ENCODE results near the gene CELA2A.

The CELA2A gene

DNA sequence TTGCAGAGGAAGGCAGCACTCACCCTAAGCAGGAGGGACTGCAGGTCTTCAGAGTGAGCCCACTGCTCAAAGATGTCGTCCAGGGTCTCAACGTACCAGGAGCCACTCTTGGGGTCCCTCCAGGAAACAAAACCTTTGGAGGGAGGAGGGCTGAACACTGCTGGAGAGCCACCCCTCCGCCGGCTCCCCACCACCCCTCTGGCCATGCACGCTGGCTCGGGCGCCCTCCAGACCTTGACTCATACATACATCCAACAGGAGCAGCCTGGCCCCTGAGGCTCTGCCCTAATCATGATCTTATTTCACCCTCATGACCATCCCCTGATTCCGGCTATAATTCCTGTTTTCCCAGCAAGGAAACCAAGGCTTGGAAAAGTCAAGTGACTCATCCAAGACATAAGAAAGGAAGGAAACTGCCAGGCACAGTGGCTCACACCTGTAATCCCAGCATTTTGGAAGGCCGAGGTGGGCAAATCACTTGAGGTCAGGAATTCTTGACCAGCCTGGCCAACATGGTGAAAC, 37.4 kb downstream of the CELA2A start:
- Histone ChIP-seq H3K36me3 (ENCODE audit: control insufficient read depth, insufficient read depth, low read length) (peaks cover 3% of the 10 kb centered on the region), H3K4me3 (ENCODE audit: insufficient read depth, low read depth, low read length) (no peak overlapping the region), H3K4me1 (ENCODE audit: control insufficient read depth, insufficient read depth, low read length) (no peaks in the 10 kb centered on the region), H3K9me3 (ENCODE audit: control insufficient read depth, low read length) (no peaks in the 10 kb centered on the region), H3K27me3 (ENCODE audit: control insufficient read depth, insufficient read depth, low read length, poor library complexity, severe bottlenecking) (no peaks in the 10 kb centered on the region), H3K27ac (ENCODE audit: insufficient read depth, low read depth, low read length, poor library complexity, severe bottlenecking) (no peak overlapping the region)
- 92% methylated on average over 9 of the region's 9 CpGs for WGBS, 2 experiments

DNA sequence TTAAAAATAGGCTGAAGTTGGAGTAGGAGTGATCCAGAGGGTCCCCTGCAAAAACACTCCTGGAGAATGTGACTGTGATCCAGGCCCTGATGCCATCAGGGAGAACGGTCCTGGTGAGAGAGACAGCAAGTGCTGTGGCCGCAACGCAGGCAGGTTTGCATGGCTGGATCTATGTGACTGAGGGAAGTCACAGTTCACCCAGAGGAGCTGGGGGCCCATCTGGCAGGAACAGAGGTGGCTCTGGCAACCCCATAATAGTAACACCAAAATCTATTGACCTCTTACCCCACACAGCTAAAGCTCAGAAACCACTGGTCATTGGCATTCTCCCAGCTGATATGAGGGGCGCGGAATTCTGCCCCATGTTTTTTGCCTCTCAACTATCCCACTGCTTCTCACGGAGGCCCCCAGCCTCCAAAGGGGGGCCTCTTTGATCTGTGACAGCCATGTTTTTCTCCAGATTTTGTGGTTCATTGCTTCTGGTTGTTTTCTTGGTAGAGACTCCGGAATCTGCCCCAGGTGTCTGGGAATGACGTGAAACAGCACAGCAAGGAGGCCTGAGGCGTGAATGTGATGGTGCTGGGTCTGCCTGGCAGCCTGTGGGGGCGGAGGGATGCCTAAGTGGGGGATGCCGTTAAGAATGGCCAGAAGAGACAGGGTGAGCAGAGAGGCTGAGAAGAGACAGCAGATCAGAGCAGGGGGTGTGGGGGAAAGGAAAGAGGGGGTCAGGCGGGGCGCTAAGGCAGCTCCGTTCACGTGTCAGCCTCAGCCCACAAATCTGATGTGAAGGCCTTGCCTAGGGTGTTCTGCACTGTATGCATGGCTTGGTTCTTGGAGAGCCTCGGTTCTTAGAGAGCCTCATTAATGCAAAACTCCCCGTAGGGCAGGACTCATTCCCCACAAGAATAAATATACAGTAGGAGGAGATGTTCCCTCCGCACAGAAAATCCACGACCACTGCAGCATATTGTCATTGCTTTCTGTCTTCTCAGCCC, 43.9 kb downstream of the CELA2A start:
- Histone ChIP-seq H3K4me3 (ENCODE audit: insufficient read depth, low read depth, low read length) (no peak overlapping the region), H3K36me3 (ENCODE audit: control insufficient read depth, insufficient read depth, low read length) (no peaks in the 10 kb centered on the region), H3K4me1 (ENCODE audit: control insufficient read depth, insufficient read depth, low read length) (peaks cover 7% of the 10 kb centered on the region), H3K9me3 (ENCODE audit: control insufficient read depth, low read length) (no peaks in the 10 kb centered on the region), H3K27ac (ENCODE audit: insufficient read depth, low read depth, low read length, poor library complexity, severe bottlenecking) (peak overlapping the region; percentile 12), H3K27me3 (ENCODE audit: control insufficient read depth, insufficient read depth, low read length, poor library complexity, severe bottlenecking) (no peaks in the 10 kb centered on the region)
- WGBS, 2 experiments: 85 to 88% methylated on average over 18 to 19 of the region's 19 CpGs

DNA sequence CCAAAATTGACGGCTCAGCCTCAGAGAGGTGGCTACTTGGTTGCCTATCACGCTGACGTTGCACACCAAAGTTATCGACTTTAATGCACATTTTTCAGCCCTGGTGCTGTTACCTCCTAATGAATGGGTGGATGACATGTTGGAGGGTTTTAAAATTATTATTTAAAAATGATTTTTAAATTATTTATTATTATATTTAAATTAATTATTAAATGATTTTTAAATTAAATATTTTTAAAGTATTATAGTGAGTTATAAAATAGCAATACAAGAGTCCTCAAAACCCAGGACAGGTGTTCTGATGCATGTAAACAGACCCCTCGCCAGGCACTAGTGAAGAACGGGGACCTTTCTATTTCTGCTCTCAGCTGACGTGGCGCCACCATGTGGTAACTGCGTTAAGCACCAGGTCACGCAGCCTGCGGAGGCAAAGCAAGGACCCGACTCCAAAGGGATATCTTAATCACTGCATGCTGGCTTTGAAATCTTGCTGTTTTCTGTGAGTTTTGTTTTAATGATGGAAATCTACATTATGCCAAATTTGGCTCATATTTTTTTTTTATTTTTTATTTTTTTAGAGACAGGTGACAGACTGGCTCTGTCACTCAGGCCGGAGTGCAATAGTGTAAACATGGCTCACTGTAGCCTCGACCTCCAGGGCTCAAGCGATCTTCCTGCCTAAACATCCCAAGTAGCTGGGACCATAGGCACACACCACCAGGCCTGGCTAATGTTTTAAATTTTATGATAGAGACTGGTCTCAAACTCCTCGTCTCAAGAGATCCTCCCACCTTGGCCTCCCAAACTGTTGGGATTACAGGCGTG, 44.9 kb downstream of the CELA2A start:
- H3K9me3 ChIP-seq (ENCODE audit: control insufficient read depth, low read length): no peaks in the 10 kb centered on the region
- WGBS, 2 experiments: 59 to 61% methylated on average over 17 of the region's 17 CpGs
- H3K4me3 ChIP-seq (ENCODE audit: insufficient read depth, low read depth, low read length): no peak overlapping the region
- H3K36me3 ChIP-seq (ENCODE audit: control insufficient read depth, insufficient read depth, low read length): no peaks in the 10 kb centered on the region
- H3K27ac ChIP-seq (ENCODE audit: insufficient read depth, low read depth, low read length, poor library complexity, severe bottlenecking): no peak overlapping the region
- H3K4me1 ChIP-seq (ENCODE audit: control insufficient read depth, insufficient read depth, low read length): peaks cover 7% of the 10 kb centered on the region
- no peaks in the 10 kb centered on the region for H3K27me3 ChIP-seq (ENCODE audit: control insufficient read depth, insufficient read depth, low read length, poor library complexity, severe bottlenecking)

GRCh38 chr1:15504436-15504835, 47.9 kb downstream of the CELA2A start:
- Histone ChIP-seq H3K9me3 (ENCODE audit: control insufficient read depth, low read length) (no peaks in the 10 kb centered on the region), H3K4me3 (ENCODE audit: insufficient read depth, low read depth, low read length) (no peak overlapping the region), H3K4me1 (ENCODE audit: control insufficient read depth, insufficient read depth, low read length) (peaks cover 7% of the 10 kb centered on the region), H3K27ac (ENCODE audit: insufficient read depth, low read depth, low read length, poor library complexity, severe bottlenecking) (no peak overlapping the region), H3K27me3 (ENCODE audit: control insufficient read depth, insufficient read depth, low read length, poor library complexity, severe bottlenecking) (no peaks in the 10 kb centered on the region), H3K36me3 (ENCODE audit: control insufficient read depth, insufficient read depth, low read length) (no peaks in the 10 kb centered on the region)
- WGBS, 2 experiments: 94% methylated on average over 4 of the region's 4 CpGs

DNA sequence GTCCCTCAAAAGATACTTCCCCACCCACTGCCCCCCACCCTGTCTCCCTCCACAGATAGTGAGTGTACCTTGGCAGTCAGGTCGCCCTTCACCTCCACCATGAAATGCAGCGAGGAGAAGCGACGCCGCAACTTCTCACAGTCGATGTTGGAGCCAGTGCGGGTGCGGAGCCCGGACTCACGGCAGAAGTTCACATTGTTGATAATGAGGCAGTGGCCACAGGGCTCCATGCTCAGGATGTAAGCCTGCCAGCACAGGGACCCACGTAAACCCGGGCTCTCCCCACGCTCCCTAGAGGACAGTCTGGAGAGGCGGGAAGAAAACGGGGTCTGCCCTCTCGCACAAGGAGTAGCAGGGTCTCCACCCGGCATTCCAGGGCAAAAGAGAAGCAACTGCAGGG, 50.3 kb downstream of the CELA2A start:
- H3K4me1 ChIP-seq (ENCODE audit: control insufficient read depth, insufficient read depth, low read length): no peaks in the 10 kb centered on the region
- H3K9me3 ChIP-seq (ENCODE audit: control insufficient read depth, low read length): no peaks in the 10 kb centered on the region
- H3K36me3 ChIP-seq (ENCODE audit: control insufficient read depth, insufficient read depth, low read length): no peaks in the 10 kb centered on the region
- no peaks in the 10 kb centered on the region for H3K27me3 ChIP-seq (ENCODE audit: control insufficient read depth, insufficient read depth, low read length, poor library complexity, severe bottlenecking)
- H3K27ac ChIP-seq (ENCODE audit: insufficient read depth, low read depth, low read length, poor library complexity, severe bottlenecking): no peak overlapping the region
- no peak overlapping the region for H3K4me3 ChIP-seq (ENCODE audit: insufficient read depth, low read depth, low read length)
- WGBS, 2 experiments: 94 to 95% methylated on average over 17 of the region's 17 CpGs

DNA sequence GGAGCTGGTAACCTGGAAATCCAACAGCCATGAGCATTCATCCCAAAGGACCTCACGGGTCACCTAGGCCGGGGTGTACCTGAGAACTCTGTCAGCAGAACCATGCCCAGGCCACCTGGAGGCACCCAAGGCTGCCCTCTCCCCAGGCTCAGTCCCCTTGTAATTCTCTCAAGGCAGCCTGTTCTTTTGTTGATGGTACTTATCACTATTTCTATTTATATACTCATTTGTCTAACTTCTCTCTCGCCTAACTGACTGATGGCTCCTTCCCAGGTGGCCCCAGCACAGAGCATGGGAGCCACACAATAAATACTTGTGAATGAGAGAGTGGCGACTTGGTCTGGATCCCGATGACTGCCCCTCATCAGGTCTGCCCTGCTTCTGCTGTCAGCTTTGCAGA, 50.7 kb downstream of the CELA2A start:
- WGBS, 2 experiments: 95% methylated on average over 5 of the region's 5 CpGs
- H3K27ac ChIP-seq (ENCODE audit: insufficient read depth, low read depth, low read length, poor library complexity, severe bottlenecking): no peak overlapping the region
- no peaks in the 10 kb centered on the region for H3K27me3 ChIP-seq (ENCODE audit: control insufficient read depth, insufficient read depth, low read length, poor library complexity, severe bottlenecking)
- no peak overlapping the region for H3K4me3 ChIP-seq (ENCODE audit: insufficient read depth, low read depth, low read length)
- no peaks in the 10 kb centered on the region for H3K9me3 ChIP-seq (ENCODE audit: control insufficient read depth, low read length)
- no peaks in the 10 kb centered on the region for H3K36me3 ChIP-seq (ENCODE audit: control insufficient read depth, insufficient read depth, low read length)
- H3K4me1 ChIP-seq (ENCODE audit: control insufficient read depth, insufficient read depth, low read length): no peaks in the 10 kb centered on the region

DNA sequence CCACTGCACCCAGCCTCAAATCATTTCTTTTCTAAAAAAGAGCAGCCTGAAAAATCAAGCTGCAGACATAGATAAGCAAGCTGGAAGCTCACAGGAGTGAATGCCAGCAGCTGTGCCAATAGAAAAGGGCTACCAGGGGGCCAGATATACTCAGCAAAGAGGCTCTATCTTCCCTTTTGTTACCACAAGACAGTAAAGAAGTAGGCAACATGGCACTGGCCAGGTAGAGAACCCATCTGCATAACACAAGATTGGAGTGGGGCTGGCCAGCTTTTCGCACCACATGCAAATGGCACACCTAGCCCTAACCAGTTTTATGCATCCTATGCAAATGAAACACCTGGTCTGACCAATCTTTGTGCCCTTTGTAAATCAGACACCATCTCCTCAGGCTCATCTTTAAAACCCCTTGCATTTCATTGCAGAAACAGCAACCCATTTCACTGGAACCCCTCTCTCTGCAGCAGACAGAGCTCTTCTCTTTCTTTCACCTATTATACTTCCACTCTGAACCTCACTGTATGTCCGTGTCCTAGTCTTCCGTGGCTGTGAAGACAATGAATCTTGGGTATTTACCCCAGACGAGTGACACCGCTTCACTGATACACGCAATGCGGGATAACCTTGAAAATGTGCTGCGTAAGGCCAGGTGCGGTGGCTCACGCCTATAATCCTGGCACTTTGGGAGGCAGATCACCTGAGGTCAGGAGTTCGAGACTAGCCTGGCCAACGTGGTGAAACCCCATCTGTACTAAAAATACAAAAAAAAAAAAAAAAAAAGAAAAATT, 52.4 kb downstream of the CELA2A start:
- Histone ChIP-seq H3K4me1 (ENCODE audit: control insufficient read depth, insufficient read depth, low read length) (no peaks in the 10 kb centered on the region), H3K36me3 (ENCODE audit: control insufficient read depth, insufficient read depth, low read length) (no peaks in the 10 kb centered on the region), H3K27ac (ENCODE audit: insufficient read depth, low read depth, low read length, poor library complexity, severe bottlenecking) (no peak overlapping the region), H3K27me3 (ENCODE audit: control insufficient read depth, insufficient read depth, low read length, poor library complexity, severe bottlenecking) (no peaks in the 10 kb centered on the region), H3K9me3 (ENCODE audit: control insufficient read depth, low read length) (no peaks in the 10 kb centered on the region), H3K4me3 (ENCODE audit: insufficient read depth, low read depth, low read length) (no peak overlapping the region)
- 80% methylated on average over 12 of the region's 12 CpGs for WGBS, 2 experiments

DNA sequence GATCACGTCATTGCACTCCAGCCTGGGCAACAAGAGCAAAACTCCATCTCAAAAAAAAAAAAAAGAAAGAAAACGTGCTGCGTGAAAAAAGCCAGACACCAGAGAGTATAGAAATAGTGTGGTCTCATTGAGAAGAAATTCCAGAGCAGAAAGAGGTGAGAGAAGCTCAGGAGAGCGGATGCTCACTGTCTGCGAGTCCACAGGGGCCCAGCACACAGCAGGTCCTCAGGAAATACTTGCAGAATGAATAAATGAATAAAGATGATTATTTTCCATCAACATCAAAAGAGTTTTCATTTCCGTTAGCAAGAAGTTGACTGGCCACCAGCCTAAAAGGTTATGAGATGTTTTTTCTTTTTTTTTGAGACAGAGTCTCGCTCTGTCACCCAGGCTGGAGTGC, 53.1 kb downstream of the CELA2A start:
- no peak overlapping the region for H3K4me3 ChIP-seq (ENCODE audit: insufficient read depth, low read depth, low read length)
- H3K36me3 ChIP-seq (ENCODE audit: control insufficient read depth, insufficient read depth, low read length): no peaks in the 10 kb centered on the region
- no peaks in the 10 kb centered on the region for H3K9me3 ChIP-seq (ENCODE audit: control insufficient read depth, low read length)
- H3K27ac ChIP-seq (ENCODE audit: insufficient read depth, low read depth, low read length, poor library complexity, severe bottlenecking): no peak overlapping the region
- no peaks in the 10 kb centered on the region for H3K27me3 ChIP-seq (ENCODE audit: control insufficient read depth, insufficient read depth, low read length, poor library complexity, severe bottlenecking)
- 85 to 89% methylated on average over 7 of the region's 7 CpGs for WGBS, 2 experiments
- no peaks in the 10 kb centered on the region for H3K4me1 ChIP-seq (ENCODE audit: control insufficient read depth, insufficient read depth, low read length)

- Histone ChIP-seq H3K27me3 (ENCODE audit: control insufficient read depth, insufficient read depth, low read length, poor library complexity, severe bottlenecking) (no peaks in the 10 kb centered on the region), H3K4me3 (ENCODE audit: insufficient read depth, low read depth, low read length) (no peak overlapping the region), H3K9me3 (ENCODE audit: control insufficient read depth, low read length) (no peaks in the 10 kb centered on the region), H3K4me1 (ENCODE audit: control insufficient read depth, insufficient read depth, low read length) (no peaks in the 10 kb centered on the region), H3K36me3 (ENCODE audit: control insufficient read depth, insufficient read depth, low read length) (no peaks in the 10 kb centered on the region), H3K27ac (ENCODE audit: insufficient read depth, low read depth, low read length, poor library complexity, severe bottlenecking) (no peak overlapping the region)
- 95% methylated on average over 8 of the region's 8 CpGs for WGBS, 2 experiments
These were observed 54.3 kb downstream of the CELA2A start for GRCh38 chr1:15510611-15511405.

Data from ectodermal cell (in vitro differentiated cells).